ENCODE data around the gene STARD3. TPM values are rescaled to one million over a fixed set of nuclear protein-coding genes. Genes with fewer than 3 reads are reported as not detected.

STARD3 gene
- total and polyA plus RNA-seq, 2 of the 13 experiments (the other 11 are each of a cell fraction or from before 2014, with no cell fraction given): 34.6 to 100 TPM

DNA sequence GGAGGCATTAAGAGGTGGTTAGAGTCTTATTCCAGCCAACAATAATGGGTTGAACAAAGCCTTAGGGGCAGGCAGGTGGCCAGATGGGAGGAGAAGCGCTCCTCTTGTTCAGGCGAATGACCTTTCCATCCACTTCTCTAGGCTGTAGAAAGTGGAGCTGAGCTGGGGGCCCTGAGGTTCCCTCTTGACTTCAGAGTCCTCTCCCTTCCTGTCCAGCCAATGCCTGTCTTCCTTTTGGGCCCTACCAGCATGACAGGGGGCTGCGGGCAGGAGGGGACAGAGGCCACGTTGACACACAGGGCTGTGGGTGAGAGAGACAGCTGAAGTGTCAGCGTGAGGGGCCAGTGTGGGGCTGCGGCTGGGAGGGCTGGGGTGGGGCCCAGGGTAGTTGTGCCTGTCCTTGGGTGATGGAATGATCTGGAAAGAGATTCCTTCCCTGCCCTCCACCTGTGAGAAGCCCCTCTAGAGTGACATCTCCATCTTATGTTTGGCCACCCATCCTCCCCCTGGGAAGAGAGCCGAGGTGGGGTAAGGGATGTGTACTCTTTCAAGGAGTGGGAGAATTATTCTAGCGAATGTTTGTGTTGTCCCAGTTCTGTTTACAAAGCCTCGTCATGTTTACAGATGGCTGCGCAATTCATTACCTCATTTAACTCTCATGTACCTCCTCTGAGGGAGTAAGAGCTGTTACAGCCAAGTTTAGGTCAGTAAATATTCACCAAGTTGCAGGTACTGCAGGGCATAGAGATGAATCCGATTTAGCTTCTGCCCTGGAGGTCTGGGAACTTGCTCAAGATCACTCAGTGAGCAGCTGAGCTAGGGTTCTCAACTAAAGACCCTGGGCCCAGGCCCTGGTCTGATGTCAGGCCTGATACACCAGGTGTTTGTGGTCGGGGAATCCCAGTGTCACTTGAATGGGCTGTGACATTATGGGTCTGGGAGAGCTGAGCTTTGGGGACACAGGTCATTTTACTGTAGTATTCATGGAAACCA lies 66.3 kb downstream of the STARD3 start (continued):
- TF ChIP-seq, protein P1, sequence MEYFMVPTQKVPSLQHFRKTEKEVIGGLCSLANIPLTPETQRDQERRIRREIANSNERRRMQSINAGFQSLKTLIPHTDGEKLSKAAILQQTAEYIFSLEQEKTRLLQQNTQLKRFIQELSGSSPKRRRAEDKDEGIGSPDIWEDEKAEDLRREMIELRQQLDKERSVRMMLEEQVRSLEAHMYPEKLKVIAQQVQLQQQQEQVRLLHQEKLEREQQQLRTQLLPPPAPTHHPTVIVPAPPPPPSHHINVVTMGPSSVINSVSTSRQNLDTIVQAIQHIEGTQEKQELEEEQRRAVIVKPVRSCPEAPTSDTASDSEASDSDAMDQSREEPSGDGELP (IDR thresholded peaks at IDR 0.05; ENCODE audit: borderline replicate concordance, low read depth): peak; percentile 88
- TF ChIP-seq SATB2 (CRISPR knock-in tag; IDR thresholded peaks at IDR 0.05) (no peak), SAP130 (CRISPR knock-in tag; IDR thresholded peaks at IDR 0.05; ENCODE audit: low read depth) (peak; percentile 96), HHEX (CRISPR knock-in tag; IDR thresholded peaks at IDR 0.05) (no peak), MTF1 (CRISPR knock-in tag; IDR thresholded peaks at IDR 0.05) (no peak), ZFYVE20 (CRISPR knock-in tag; IDR thresholded peaks at IDR 0.05; ENCODE audit: borderline replicate concordance, low read depth) (no peak), ZNF326 (CRISPR knock-in tag; IDR thresholded peaks at IDR 0.05; ENCODE audit: borderline replicate concordance) (no peak), POLR2G (IDR thresholded peaks at IDR 0.05; ENCODE audit: low read depth, low read length) (no peak), ZNF367 (CRISPR knock-in tag; IDR thresholded peaks at IDR 0.05; ENCODE audit: borderline replicate concordance) (no peak), ZNF33A (CRISPR knock-in tag; IDR thresholded peaks at IDR 0.05; ENCODE audit: borderline replicate concordance) (no peak; the same call in 1 of the 2 replicates), ZMYM2 (CRISPR knock-in tag; IDR thresholded peaks at IDR 0.05) (no peak), KDM2A (CRISPR knock-in tag; IDR thresholded peaks at IDR 0.05; ENCODE audit: borderline replicate concordance, low read depth) (no peak)
- TF ChIP-seq, protein P2, sequence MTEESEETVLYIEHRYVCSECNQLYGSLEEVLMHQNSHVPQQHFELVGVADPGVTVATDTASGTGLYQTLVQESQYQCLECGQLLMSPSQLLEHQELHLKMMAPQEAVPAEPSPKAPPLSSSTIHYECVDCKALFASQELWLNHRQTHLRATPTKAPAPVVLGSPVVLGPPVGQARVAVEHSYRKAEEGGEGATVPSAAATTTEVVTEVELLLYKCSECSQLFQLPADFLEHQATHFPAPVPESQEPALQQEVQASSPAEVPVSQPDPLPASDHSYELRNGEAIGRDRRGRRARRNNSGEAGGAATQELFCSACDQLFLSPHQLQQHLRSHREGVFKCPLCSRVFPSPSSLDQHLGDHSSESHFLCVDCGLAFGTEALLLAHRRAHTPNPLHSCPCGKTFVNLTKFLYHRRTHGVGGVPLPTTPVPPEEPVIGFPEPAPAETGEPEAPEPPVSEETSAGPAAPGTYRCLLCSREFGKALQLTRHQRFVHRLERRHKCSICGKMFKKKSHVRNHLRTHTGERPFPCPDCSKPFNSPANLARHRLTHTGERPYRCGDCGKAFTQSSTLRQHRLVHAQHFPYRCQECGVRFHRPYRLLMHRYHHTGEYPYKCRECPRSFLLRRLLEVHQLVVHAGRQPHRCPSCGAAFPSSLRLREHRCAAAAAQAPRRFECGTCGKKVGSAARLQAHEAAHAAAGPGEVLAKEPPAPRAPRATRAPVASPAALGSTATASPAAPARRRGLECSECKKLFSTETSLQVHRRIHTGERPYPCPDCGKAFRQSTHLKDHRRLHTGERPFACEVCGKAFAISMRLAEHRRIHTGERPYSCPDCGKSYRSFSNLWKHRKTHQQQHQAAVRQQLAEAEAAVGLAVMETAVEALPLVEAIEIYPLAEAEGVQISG (CRISPR knock-in tag; IDR thresholded peaks at IDR 0.05): 0 out of 2 replicates have a peak, but pooled peaks have one; percentile 18
- TF ChIP-seq, protein P3, sequence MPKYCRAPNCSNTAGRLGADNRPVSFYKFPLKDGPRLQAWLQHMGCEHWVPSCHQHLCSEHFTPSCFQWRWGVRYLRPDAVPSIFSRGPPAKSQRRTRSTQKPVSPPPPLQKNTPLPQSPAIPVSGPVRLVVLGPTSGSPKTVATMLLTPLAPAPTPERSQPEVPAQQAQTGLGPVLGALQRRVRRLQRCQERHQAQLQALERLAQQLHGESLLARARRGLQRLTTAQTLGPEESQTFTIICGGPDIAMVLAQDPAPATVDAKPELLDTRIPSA (CRISPR knock-in tag; IDR thresholded peaks at IDR 0.05; ENCODE audit: borderline replicate concordance): no peak
- TF ChIP-seq, protein P4, sequence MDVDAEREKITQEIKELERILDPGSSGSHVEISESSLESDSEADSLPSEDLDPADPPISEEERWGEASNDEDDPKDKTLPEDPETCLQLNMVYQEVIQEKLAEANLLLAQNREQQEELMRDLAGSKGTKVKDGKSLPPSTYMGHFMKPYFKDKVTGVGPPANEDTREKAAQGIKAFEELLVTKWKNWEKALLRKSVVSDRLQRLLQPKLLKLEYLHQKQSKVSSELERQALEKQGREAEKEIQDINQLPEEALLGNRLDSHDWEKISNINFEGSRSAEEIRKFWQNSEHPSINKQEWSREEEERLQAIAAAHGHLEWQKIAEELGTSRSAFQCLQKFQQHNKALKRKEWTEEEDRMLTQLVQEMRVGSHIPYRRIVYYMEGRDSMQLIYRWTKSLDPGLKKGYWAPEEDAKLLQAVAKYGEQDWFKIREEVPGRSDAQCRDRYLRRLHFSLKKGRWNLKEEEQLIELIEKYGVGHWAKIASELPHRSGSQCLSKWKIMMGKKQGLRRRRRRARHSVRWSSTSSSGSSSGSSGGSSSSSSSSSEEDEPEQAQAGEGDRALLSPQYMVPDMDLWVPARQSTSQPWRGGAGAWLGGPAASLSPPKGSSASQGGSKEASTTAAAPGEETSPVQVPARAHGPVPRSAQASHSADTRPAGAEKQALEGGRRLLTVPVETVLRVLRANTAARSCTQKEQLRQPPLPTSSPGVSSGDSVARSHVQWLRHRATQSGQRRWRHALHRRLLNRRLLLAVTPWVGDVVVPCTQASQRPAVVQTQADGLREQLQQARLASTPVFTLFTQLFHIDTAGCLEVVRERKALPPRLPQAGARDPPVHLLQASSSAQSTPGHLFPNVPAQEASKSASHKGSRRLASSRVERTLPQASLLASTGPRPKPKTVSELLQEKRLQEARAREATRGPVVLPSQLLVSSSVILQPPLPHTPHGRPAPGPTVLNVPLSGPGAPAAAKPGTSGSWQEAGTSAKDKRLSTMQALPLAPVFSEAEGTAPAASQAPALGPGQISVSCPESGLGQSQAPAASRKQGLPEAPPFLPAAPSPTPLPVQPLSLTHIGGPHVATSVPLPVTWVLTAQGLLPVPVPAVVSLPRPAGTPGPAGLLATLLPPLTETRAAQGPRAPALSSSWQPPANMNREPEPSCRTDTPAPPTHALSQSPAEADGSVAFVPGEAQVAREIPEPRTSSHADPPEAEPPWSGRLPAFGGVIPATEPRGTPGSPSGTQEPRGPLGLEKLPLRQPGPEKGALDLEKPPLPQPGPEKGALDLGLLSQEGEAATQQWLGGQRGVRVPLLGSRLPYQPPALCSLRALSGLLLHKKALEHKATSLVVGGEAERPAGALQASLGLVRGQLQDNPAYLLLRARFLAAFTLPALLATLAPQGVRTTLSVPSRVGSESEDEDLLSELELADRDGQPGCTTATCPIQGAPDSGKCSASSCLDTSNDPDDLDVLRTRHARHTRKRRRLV (CRISPR knock-in tag; IDR thresholded peaks at IDR 0.05): no peak

Measured in HepG2 (cell line).